Lung (tissue), 12 donors: ENCODE data around the gene SLC6A12. TPM values are rescaled to one million over a fixed set of nuclear protein-coding genes. Genes with fewer than 3 reads are reported as not detected.

Experiments used
- ATAC-seq: fragments of 200-7000 bp; cut with Tn5 transposase; one replicate; pipeline ENCODE4 v1.9.1; 2020; ENCODE audit warnings: moderate number of reproducible peaks; ENCODE audit not compliant: insufficient read depth, low FRiP score
- DNase-seq, 3 donors: peaks; one replicate each; pipeline ENCODE4 v3.0.0-alpha.2; 2013 to 2017
- H3K27ac ChIP-seq, 2 donors: one replicate each; pipeline ENCODE4 v1.5.1; 2013; ENCODE audit warnings: mild to moderate bottlenecking in 2 of 2, moderate library complexity in 2 of 2, control low read depth in 1 of 2, inconsistent platforms in 1 of 2, low read depth in 1 of 2, low read length in 1 of 2
- H3K27me3 ChIP-seq, 3 donors: one replicate each; pipeline ENCODE4 v1.5.1; 2013; ENCODE audit warnings: low read length in 2 of 3; ENCODE audit not compliant: control insufficient read depth in 3 of 3, insufficient read depth in 3 of 3
- H3K36me3 ChIP-seq, 4 donors: one replicate each; pipeline ENCODE4 v1.5.1; 2013; ENCODE audit warnings: low read length in 4 of 4, mild to moderate bottlenecking in 1 of 4, moderate library complexity in 1 of 4; ENCODE audit not compliant: control insufficient read depth in 4 of 4, insufficient read depth in 4 of 4
- H3K4me1 ChIP-seq, 5 donors: one replicate each; pipeline ENCODE4 v1.5.1; 2013; ENCODE audit warnings: low read length in 5 of 5, mild to moderate bottlenecking in 2 of 5, moderate library complexity in 1 of 5; ENCODE audit not compliant: control insufficient read depth in 5 of 5, insufficient read depth in 5 of 5
- H3K4me3 ChIP-seq: one replicate; pipeline ENCODE4 v1.5.1; 2013; ENCODE audit warnings: mild to moderate bottlenecking, control low read depth, moderate library complexity
- H3K9ac ChIP-seq, 2 donors: one replicate each; pipeline ENCODE4 v1.5.1; 2013; ENCODE audit warnings: low read length in 2 of 2, control low read depth in 1 of 2; ENCODE audit not compliant: insufficient read depth in 1 of 2
- H3K9me3 ChIP-seq, 4 donors: one replicate each; pipeline ENCODE4 v1.5.1; 2013; ENCODE audit warnings: low read length in 3 of 4, mild to moderate bottlenecking in 1 of 4, moderate library complexity in 1 of 4; ENCODE audit not compliant: control insufficient read depth in 4 of 4, insufficient read depth in 3 of 4
- CTCF ChIP-seq: IDR thresholded peaks from 2 replicates; pipeline ENCODE4 v1.5.1; 2012; ENCODE audit warnings: mild to moderate bottlenecking; ENCODE audit errors: control extremely low read depth, extremely low read depth
- WGBS, 2 donors: extraction: QIAGEN DNeasy Blood & Tissue Kit; methylation state at CpG; one replicate each; pipeline ENCODE4 v1.1.7; 2013; 5-methylcytosine and 5-hydroxymethylcytosine counted together
- polyA plus RNA-seq, 2 donors: library from polyadenylated mRNA; stranded (reverse); fragments of 200-250 nt; gene quantifications; one replicate each; pipeline ENCODE4 v1.2.1, GENCODE V29; 2013
- total RNA-seq, 2 donors: library from RNA; depleted of rRNA in 1 of 2; stranded (reverse); fragments of >200 nt in 1 of 2; gene quantifications; one replicate each; pipeline ENCODE4 v1.2.1, GENCODE V29; 2014 to 2021
- donor health status: control.
- donor health status: control.
- donor health status: Bipolar disorder and iron deficiency.
- donor health status: healthy.
- donor health status: DM: yes; HTN: yes; CAD: no.

SLC6A12 gene
- total and polyA plus RNA-seq, 4 donors: 1.7 to 4.5 (median 3.1) TPM

- H3K4me1 ChIP-seq: no peaks in the 10 kb centered on the region
- ATAC-seq: no peak
Observed at GRCh38 chr12:147242-147641, 66.7 kb downstream of the SLC6A12 start.

GRCh38 chr12:145369-145960 lies 68.5 kb downstream of the SLC6A12 start:
- DNase-seq (no peak), ATAC-seq (no peak)
- no peaks in the 10 kb centered on the region for H3K36me3 ChIP-seq
- no peak overlapping the region for H3K9ac ChIP-seq
- H3K27ac ChIP-seq: no peak overlapping the region
- no peak overlapping the region for H3K4me3 ChIP-seq
- TF ChIP-seq CTCF: no peak
- H3K27me3 ChIP-seq: peaks cover 0 to 14% (median 0%) of the 10 kb centered on the region in 3 donors
- H3K4me1 ChIP-seq: no peaks in the 10 kb centered on the region
- no peaks in the 10 kb centered on the region for H3K9me3 ChIP-seq
- 73 to 87% methylated on average over 14 of the region's 14 CpGs for WGBS, 2 donors

More at GRCh38 chr12:147242-147641, 66.7 kb downstream of the SLC6A12 start:
- no peaks in the 10 kb centered on the region for H3K9me3 ChIP-seq
- H3K9ac ChIP-seq: no peak overlapping the region
- H3K27ac ChIP-seq: no peak overlapping the region
- H3K36me3 ChIP-seq: no peaks in the 10 kb centered on the region
- DNase-seq: no peak
- H3K27me3 ChIP-seq: peaks cover 0 to 10% (median 0%) of the 10 kb centered on the region in 3 donors
- 88 to 90% methylated on average over 9 of the region's 9 CpGs for WGBS, 2 donors
- TF ChIP-seq CTCF: no peak
- no peak overlapping the region for H3K4me3 ChIP-seq

GRCh38 chr12:144650-145284 lies 69.2 kb downstream of the SLC6A12 start:
- ATAC-seq (no peak), DNase-seq (no peak)
- Histone ChIP-seq H3K4me1 (peaks cover 0 to 6% (median 0%) of the 10 kb centered on the region in 5 donors), H3K9ac (no peak overlapping the region), H3K27ac (no peak overlapping the region), H3K36me3 (no peaks in the 10 kb centered on the region), H3K9me3 (no peaks in the 10 kb centered on the region), H3K4me3 (no peak overlapping the region), H3K27me3 (peaks cover 0 to 14% (median 7%) of the 10 kb centered on the region in 3 donors)
- TF ChIP-seq CTCF: no peak
- 79 to 81% methylated on average over 5 of the region's 5 CpGs for WGBS, 2 donors
